Measurements from ENCODE around the gene MT4. TPM values are rescaled to one million over a fixed set of nuclear protein-coding genes. Genes with fewer than 3 reads are reported as not detected.

The MT4 gene
- not detected for total RNA-seq
- not detected for polyA plus RNA-seq
- long read RNA-seq, donor 1, result 0 reads
- long read RNA-seq, donor 2, result 0 reads
- long read RNA-seq, donor 3, result 0 reads

- H3K36me3 ChIP-seq, result no peaks in the 10 kb centered on the region
- TF ChIP-seq, protein P1, sequence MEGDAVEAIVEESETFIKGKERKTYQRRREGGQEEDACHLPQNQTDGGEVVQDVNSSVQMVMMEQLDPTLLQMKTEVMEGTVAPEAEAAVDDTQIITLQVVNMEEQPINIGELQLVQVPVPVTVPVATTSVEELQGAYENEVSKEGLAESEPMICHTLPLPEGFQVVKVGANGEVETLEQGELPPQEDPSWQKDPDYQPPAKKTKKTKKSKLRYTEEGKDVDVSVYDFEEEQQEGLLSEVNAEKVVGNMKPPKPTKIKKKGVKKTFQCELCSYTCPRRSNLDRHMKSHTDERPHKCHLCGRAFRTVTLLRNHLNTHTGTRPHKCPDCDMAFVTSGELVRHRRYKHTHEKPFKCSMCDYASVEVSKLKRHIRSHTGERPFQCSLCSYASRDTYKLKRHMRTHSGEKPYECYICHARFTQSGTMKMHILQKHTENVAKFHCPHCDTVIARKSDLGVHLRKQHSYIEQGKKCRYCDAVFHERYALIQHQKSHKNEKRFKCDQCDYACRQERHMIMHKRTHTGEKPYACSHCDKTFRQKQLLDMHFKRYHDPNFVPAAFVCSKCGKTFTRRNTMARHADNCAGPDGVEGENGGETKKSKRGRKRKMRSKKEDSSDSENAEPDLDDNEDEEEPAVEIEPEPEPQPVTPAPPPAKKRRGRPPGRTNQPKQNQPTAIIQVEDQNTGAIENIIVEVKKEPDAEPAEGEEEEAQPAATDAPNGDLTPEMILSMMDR (IDR thresholded peaks at IDR 0.05), result no peak
- TF ChIP-seq POLR2A (IDR thresholded peaks at IDR 0.05), result no peak
- H3K4me3 ChIP-seq, result no peak within 1 kb of the TSS
- intact Hi-C loops (cut with DNase I), result no loop called here
- 76 to 83% (median 81%) methylated on average over 7 to 12 of the region's 12 CpGs for WGBS, 4 donors
- no peak within 1 kb of the TSS for H3K27ac ChIP-seq
- H3K9me3 ChIP-seq, result no peaks in the 10 kb centered on the region
- no peaks in the 10 kb centered on the region for H3K4me1 ChIP-seq
- DNase-seq (no peak), ATAC-seq (no peak)
- peaks cover 0 to 13% (median 0%) of the 10 kb centered on the region in 9 donors for H3K27me3 ChIP-seq
Observed at GRCh38 chr16:56564793-56565477, at the start of gene MT4. TSS of gene MT4 (plus strand) at chr16:56565073. CDS start at chr16:56565129, 56 bp downstream.

DNA sequence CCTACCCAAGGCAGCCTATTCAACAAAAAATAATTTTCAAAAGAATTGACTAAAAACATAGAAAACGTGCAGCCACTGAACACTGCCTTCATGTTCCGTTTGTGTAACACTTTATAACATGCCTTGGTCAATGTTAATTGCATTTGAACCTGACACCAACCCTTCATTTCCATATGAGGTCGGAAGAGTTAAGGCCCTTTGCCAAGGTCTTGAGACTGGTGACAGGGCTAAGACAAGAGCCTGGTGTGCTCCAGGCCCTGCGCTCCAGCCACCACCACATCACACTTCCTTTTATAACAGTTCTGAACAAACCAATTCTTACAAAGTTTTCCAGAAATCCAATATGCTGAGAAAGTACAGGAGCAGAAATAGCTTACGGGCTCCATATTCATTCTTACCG is 49.2 kb upstream of the MT4 start:
- Histone ChIP-seq H3K9me3 (no peaks in the 10 kb centered on the region), H3K27ac (peak overlapping the region in 1 of 12 donors; percentile 7), H3K4me3 (no peak overlapping the region), H3K36me3 (peaks cover 0 to 28% (median 5%) of the 10 kb centered on the region in 9 donors), H3K4me1 (peaks cover 0 to 54% (median 37%) of the 10 kb centered on the region in 12 donors), H3K27me3 (no peaks in the 10 kb centered on the region)
- 63 to 74% (median 66%) methylated on average over 6 of the region's 6 CpGs for WGBS, 4 donors
- intact Hi-C loops (cut with DNase I), result loop anchor here in 7 of 10 donors (2.0 to 10.0 kb wide), 5 partner anchors 85 to 187 kb away; partner anchors contain the start of gene MT2A (in 2 of the 7)
- DNase-seq (no peak), ATAC-seq (no peak)
- TF ChIP-seq, protein P1 (IDR thresholded peaks at IDR 0.05), result no peak
- no peak for TF ChIP-seq POLR2A (IDR thresholded peaks at IDR 0.05)

- no peak for ATAC-seq
- Histone ChIP-seq H3K27me3 (no peaks in the 10 kb centered on the region), H3K36me3 (peaks cover 0 to 12% (median 0%) of the 10 kb centered on the region in 9 donors), H3K27ac (no peak overlapping the region), H3K4me1 (peaks cover 0 to 54% (median 37%) of the 10 kb centered on the region in 12 donors), H3K4me3 (no peak overlapping the region), H3K9me3 (no peaks in the 10 kb centered on the region)
- WGBS, 4 donors, result 90 to 95% (median 92%) methylated on average over 2 of the region's 2 CpGs
- TF ChIP-seq, protein P1 (IDR thresholded peaks at IDR 0.05), result no peak
- TF ChIP-seq POLR2A (IDR thresholded peaks at IDR 0.05), result no peak
- no peak for DNase-seq
- intact Hi-C loops (cut with DNase I), result loop anchor here in 5 of 10 donors (2.0 to 10.0 kb wide), 4 partner anchors 85 to 186 kb away; partner anchors contain the start of gene MT2A (in 2 of the 5)
Observed at GRCh38 chr16:56517206-56517605, 47.7 kb upstream of the MT4 start.

GRCh38 chr16:56518425-56518824 is 46.4 kb upstream of the MT4 start:
- intact Hi-C loops (cut with DNase I), result loop anchor here in 5 of 10 donors (5.0 to 10.0 kb wide), 2 partner anchors 84 to 86 kb away; partner anchors contain the start of gene MT2A (in 2 of the 5)
- no peak for TF ChIP-seq POLR2A (IDR thresholded peaks at IDR 0.05)
- TF ChIP-seq, protein P1 (IDR thresholded peaks at IDR 0.05), result no peak
- H3K36me3 ChIP-seq, result peaks cover 0 to 3% (median 0%) of the 10 kb centered on the region in 9 donors
- H3K27me3 ChIP-seq, result no peaks in the 10 kb centered on the region
- ATAC-seq, result no peak
- 61 to 81% (median 68%) methylated on average over 7 of the region's 7 CpGs for WGBS, 4 donors
- peaks cover 0 to 54% (median 36%) of the 10 kb centered on the region in 12 donors for H3K4me1 ChIP-seq
- peak overlapping the region in 3 of 12 donors; percentile 66 to 100 (median 92) for H3K4me3 ChIP-seq
- H3K27ac ChIP-seq, result peak overlapping the region in 3 of 12 donors; percentile 10 to 27 (median 10)
- no peak for DNase-seq
- H3K9me3 ChIP-seq, result no peaks in the 10 kb centered on the region

All from heart left ventricle (tissue), 16 donors.